CD14-positive monocyte (primary cell): ENCODE measurements around the gene ANTKMT. TPM values are rescaled to one million over a fixed set of nuclear protein-coding genes. Genes with fewer than 3 reads are reported as not detected.

ENCODE experiments used
- DNase-seq, 3 donors: peaks; one replicate each; pipeline ENCODE4 v3.0.0-alpha.2; 2011 to 2022
- H2AFZ ChIP-seq: 2 replicates; pipeline ENCODE4 v1.6.0; 2012; ENCODE audit warnings: mild to moderate bottlenecking, low read depth, low read length, inconsistent platforms; ENCODE audit not compliant: insufficient read depth, poor library complexity, severe bottlenecking
- H3K27ac ChIP-seq, 2 donors: 1 replicate in 1 of 2; 2 replicates in 1 of 2; pipeline ENCODE4 v1.5.1; 2012 to 2013; ENCODE audit warnings: low read length in 2 of 2, control low read depth in 1 of 2, inconsistent platforms in 1 of 2, low read depth in 1 of 2, mild to moderate bottlenecking in 1 of 2
- H3K27me3 ChIP-seq, 2 donors: one replicate each; pipeline versions ENCODE4 v1.6.0 to v1.6.1; 2011 to 2013; ENCODE audit warnings: low read length in 2 of 2; ENCODE audit not compliant: control insufficient read depth in 2 of 2, insufficient read depth in 2 of 2
- H3K36me3 ChIP-seq, 2 donors: replicated peaks in 1 of 2; 1 replicate in 1 of 2; 2 replicates in 1 of 2; pipeline versions ENCODE4 v1.5.1 to v1.6.1; 2012 to 2013; ENCODE audit warnings: low read length in 2 of 2, control low read depth in 1 of 2, inconsistent platforms in 1 of 2, mild to moderate bottlenecking in 1 of 2; ENCODE audit not compliant: insufficient read depth in 2 of 2, control insufficient read depth in 1 of 2
- H3K4me1 ChIP-seq, 2 donors: 1 replicate in 1 of 2; 2 replicates in 1 of 2; pipeline versions ENCODE4 v1.5.1 to v1.6.1; 2012 to 2013; ENCODE audit warnings: low read length in 2 of 2, control low read depth in 1 of 2, inconsistent platforms in 1 of 2, mild to moderate bottlenecking in 1 of 2, moderate library complexity in 1 of 2; ENCODE audit not compliant: insufficient read depth in 2 of 2, control insufficient read depth in 1 of 2
- H3K4me2 ChIP-seq: replicated peaks from 2 replicates; pipeline ENCODE3; 2012; ENCODE audit warnings: low read length, moderate library complexity, mild to moderate bottlenecking; ENCODE audit not compliant: poor library complexity, severe bottlenecking; ENCODE audit errors: extremely low read depth
- H3K4me3 ChIP-seq, 3 experiments: fragments of 200-600 bp in 1 of 3; sonication (generic) in 1 of 3; replicated peaks in 1 of 3; 1 replicate in 2 of 3; 2 replicates in 1 of 3; pipeline ENCODE4 v1.5.1; 2011 to 2013; ENCODE audit warnings: low read length in 3 of 3, mild to moderate bottlenecking in 3 of 3, control low read depth in 2 of 3, low read depth in 2 of 3, inconsistent platforms in 1 of 3, moderate library complexity in 1 of 3
- H3K79me2 ChIP-seq: 2 replicates; pipeline ENCODE4 v1.6.0; 2012; ENCODE audit warnings: mild to moderate bottlenecking, control low read depth, inconsistent platforms, low read length, moderate library complexity; ENCODE audit not compliant: insufficient read depth
- H3K9ac ChIP-seq: 2 replicates; pipeline ENCODE4 v1.6.0; 2017; ENCODE audit warnings: low read length, mild to moderate bottlenecking; ENCODE audit not compliant: insufficient read depth, poor library complexity, severe bottlenecking
- H3K9me3 ChIP-seq, 2 donors: replicated peaks in 1 of 2; 1 replicate in 1 of 2; 2 replicates in 1 of 2; pipeline versions ENCODE4 v1.5.1 to v1.6.1; 2012 to 2013; ENCODE audit warnings: low read length in 2 of 2, control low read depth in 1 of 2; ENCODE audit not compliant: control insufficient read depth in 1 of 2, insufficient read depth in 1 of 2
- H4K20me1 ChIP-seq: 2 replicates; pipeline ENCODE4 v1.6.0; 2012; ENCODE audit warnings: mild to moderate bottlenecking, low read length, control low read depth, moderate library complexity; ENCODE audit not compliant: insufficient read depth
- H3K27ac Mint-ChIP-seq, 7 donors: one replicate each; pipeline ENCODE4 v1.8.0; 2020; ENCODE audit warnings: mild to moderate bottlenecking in 7 of 7, mixed read lengths in 7 of 7, moderate library complexity in 6 of 7, inconsistent platforms in 2 of 7
- H3K27me3 Mint-ChIP-seq, 3 donors: one replicate each; pipeline ENCODE4 v1.8.0; 2021 to 2022; ENCODE audit warnings: low read depth in 3 of 3, mild to moderate bottlenecking in 3 of 3, mixed read lengths in 3 of 3, moderate library complexity in 3 of 3, inconsistent platforms in 1 of 3
- H3K36me3 Mint-ChIP-seq, 2 donors: one replicate each; pipeline ENCODE4 v1.8.0; 2020; ENCODE audit warnings: mixed read lengths in 2 of 2, inconsistent platforms in 1 of 2, mild to moderate bottlenecking in 1 of 2
- H3K4me1 Mint-ChIP-seq: one replicate; pipeline ENCODE4 v1.8.0; 2020; ENCODE audit warnings: mild to moderate bottlenecking, mixed read lengths
- H3K4me3 Mint-ChIP-seq, 2 donors: one replicate each; pipeline ENCODE4 v1.8.0; 2020; ENCODE audit warnings: mild to moderate bottlenecking in 2 of 2, mixed read lengths in 2 of 2, moderate library complexity in 1 of 2
- H3K9me3 Mint-ChIP-seq, 7 donors: one replicate each; pipeline ENCODE4 v1.8.0; 2020 to 2022; ENCODE audit warnings: mixed read lengths in 7 of 7, mild to moderate bottlenecking in 6 of 7, moderate library complexity in 6 of 7, inconsistent platforms in 2 of 7
- WGBS: methylation state at CpG from one replicate; pipeline ENCODE4 v1.1.5; 2013; ENCODE audit warnings: missing lambda C conversion rate; ENCODE audit not compliant: insufficient coverage; 5-methylcytosine and 5-hydroxymethylcytosine counted together
- intact Hi-C, 2 donors: fragments of 100-400 bp; cut with micrococcal nuclease; formaldehyde crosslinking; loops; one replicate each; pipeline versions ENCODE4 v1.15.0 to v1.15.1; 2023
- polyA plus RNA-seq, 3 donors: library from polyadenylated mRNA; depleted of rRNA in 1 of 3; unstranded in 2 of 3; stranded (reverse) in 1 of 3; fragments of 300-500 nt in 2 of 3; fragments of >200 nt in 1 of 3; fragmentation: Illumina TruSeq in 2 of 3; gene quantifications; 1 replicate in 2 of 3; 2 replicates in 1 of 3; pipeline ENCODE4 v1.2.3, GENCODE V29; 2012 to 2021
- TF ChIP-seq, protein P1 (sequence below): fragments of 200-600 bp; IDR thresholded peaks from one replicate; pipeline ENCODE4 v1.8.0; 2022; ENCODE audit warnings: antibody characterized with exemption, mild to moderate bottlenecking

The ANTKMT gene
- polyA plus RNA-seq, 3 donors = 21.5 to 56.3 (median 34.4) TPM

DNA sequence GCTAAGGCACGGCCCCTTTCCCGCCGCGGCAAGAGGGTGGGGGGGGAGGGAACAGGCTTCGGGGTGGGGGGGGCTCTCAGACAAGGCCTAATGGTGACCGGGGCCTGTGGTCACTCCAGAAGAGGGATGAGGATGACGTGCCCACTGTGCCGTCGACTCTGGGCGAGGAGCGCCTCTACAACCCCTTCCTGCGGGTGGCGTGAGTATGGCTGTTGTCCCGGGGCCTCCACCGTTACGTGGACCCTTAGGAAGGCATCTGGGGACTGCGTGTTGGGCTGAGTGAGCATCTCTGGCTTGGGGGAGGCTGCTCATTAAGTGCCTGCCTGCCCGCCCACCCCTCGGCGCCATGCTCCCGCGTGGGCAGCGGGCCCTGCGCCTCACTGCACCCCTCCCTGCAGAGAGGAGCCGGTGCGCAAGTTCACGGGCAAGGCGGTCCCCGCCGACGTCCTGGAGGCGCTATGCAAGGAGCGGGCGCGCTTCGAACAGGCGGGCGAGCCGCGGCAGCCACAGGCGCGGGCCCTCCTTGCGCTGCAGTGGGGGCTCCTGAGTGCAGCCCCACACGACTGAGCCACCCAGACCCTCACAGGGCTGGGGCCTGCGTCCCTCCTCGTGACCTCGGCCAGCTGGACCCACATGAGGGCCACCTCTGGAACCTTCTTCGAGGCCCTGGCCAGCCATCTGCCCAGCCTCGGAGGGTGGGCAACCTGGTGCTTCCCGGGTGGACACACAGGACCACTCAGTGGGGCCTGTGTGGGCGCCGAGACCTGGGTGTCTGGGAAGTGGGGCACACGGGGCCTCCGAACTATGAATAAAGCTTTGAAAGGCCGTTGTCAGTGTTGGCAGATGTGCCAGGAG, 8.2 kb downstream of the ANTKMT start:
- Histone ChIP-seq H3K27me3 (peaks cover 3 to 35% of the 10 kb centered on the region in 2 donors), H3K9me3 (no peaks in the 10 kb centered on the region), H3K4me2 (peak overlapping the region; percentile 94), H4K20me1 (no peaks in the 10 kb centered on the region), H3K79me2 (no peaks in the 10 kb centered on the region), H3K36me3 (peaks cover 21 to 40% of the 10 kb centered on the region in 2 donors), H2AFZ (no peak overlapping the region), H3K9ac (no peak overlapping the region), H3K4me3 (peak overlapping the region in 1 of 3 experiments; percentile 77), H3K27ac (no peak overlapping the region), H3K4me1 (peaks cover 16 to 27% of the 10 kb centered on the region in 2 donors)
- WGBS = 84% methylated on average over 46 of the region's 55 CpGs
- TF ChIP-seq, protein P1, sequence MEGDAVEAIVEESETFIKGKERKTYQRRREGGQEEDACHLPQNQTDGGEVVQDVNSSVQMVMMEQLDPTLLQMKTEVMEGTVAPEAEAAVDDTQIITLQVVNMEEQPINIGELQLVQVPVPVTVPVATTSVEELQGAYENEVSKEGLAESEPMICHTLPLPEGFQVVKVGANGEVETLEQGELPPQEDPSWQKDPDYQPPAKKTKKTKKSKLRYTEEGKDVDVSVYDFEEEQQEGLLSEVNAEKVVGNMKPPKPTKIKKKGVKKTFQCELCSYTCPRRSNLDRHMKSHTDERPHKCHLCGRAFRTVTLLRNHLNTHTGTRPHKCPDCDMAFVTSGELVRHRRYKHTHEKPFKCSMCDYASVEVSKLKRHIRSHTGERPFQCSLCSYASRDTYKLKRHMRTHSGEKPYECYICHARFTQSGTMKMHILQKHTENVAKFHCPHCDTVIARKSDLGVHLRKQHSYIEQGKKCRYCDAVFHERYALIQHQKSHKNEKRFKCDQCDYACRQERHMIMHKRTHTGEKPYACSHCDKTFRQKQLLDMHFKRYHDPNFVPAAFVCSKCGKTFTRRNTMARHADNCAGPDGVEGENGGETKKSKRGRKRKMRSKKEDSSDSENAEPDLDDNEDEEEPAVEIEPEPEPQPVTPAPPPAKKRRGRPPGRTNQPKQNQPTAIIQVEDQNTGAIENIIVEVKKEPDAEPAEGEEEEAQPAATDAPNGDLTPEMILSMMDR = no peak
- peaks cover 19 to 29% of the 10 kb centered on the region in 2 donors for H3K36me3 Mint-ChIP-seq
- H3K4me3 Mint-ChIP-seq = peak overlapping the region in 1 of 2 donors; percentile 72
- H3K9me3 Mint-ChIP-seq = no peaks in the 10 kb centered on the region
- no peak for DNase-seq
- peaks cover 11 to 46% (median 17%) of the 10 kb centered on the region in 3 donors for H3K27me3 Mint-ChIP-seq
- intact Hi-C loops = no loop called here
- peaks cover 7% of the 10 kb centered on the region for H3K4me1 Mint-ChIP-seq
- peak overlapping the region in 1 of 7 donors; percentile 25 for H3K27ac Mint-ChIP-seq

DNA sequence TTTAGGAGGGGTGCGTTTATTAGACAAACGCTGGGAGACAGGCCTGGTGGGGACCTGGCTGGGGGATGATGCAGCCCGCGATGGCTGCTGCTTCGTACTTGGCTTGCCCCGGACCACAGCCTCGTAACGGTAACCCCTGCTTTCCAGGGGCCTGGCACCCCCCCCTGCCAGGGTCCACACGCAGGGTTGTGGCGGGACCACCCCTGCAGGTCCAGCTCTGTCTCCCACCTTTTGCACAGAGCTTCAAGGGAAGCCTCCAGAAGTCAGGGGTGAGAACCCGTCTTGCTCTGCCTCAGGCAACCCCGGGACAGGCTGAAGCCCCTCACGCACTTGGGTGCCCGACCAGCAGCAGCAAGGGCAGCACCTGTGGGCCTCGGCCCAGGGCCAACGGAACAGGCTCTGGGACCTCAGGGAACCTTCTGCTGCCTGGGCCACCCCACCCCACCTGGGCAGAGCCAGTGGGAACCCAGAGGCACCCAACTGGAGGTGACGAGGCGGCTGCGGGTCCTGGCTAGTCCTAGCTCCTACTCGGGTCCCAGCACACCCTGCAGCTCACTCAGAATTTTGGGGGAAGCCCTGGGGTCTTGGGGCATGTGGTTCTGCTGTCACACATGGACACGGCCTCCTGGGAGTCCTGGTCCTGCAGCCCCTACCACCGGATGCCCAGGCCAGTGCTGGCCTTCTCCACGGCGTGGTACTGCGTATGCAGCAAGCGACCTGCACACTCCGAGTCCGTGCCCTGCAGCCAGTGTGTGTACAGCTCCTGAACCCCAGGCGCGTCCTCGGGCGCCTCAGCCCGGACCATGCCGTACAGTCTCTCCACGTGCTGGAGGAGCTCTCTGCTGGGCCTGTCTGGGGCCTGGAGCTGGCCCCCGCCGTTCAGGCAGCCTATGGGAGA, 9.1 kb downstream of the ANTKMT start:
- Histone ChIP-seq H3K4me2 (no peak overlapping the region), H3K4me1 (peaks cover 16 to 27% of the 10 kb centered on the region in 2 donors), H3K9me3 (no peaks in the 10 kb centered on the region), H3K27ac (no peak overlapping the region), H3K4me3 (no peak overlapping the region), H3K36me3 (peaks cover 30 to 49% of the 10 kb centered on the region in 2 donors), H3K9ac (no peak overlapping the region), H3K27me3 (peaks cover 3 to 32% of the 10 kb centered on the region in 2 donors), H2AFZ (no peak overlapping the region), H3K79me2 (no peaks in the 10 kb centered on the region), H4K20me1 (no peaks in the 10 kb centered on the region)
- TF ChIP-seq, protein P1 = no peak
- Mint-ChIP-seq H3K36me3 (peaks cover 26 to 38% of the 10 kb centered on the region in 2 donors), H3K4me3 (no peak overlapping the region), H3K27me3 (peaks cover 10 to 45% (median 17%) of the 10 kb centered on the region in 3 donors), H3K9me3 (no peaks in the 10 kb centered on the region), H3K4me1 (peaks cover 7% of the 10 kb centered on the region), H3K27ac (peak overlapping the region in 1 of 7 donors; percentile 25)
- WGBS = 93% methylated on average over 34 of the region's 37 CpGs
- DNase-seq = no peak
- intact Hi-C loops = no loop called here
